Kasumi-1 (cell line): Measurements from ENCODE around the gene ACTN1.

Experiments
- DNase-seq, 2 experiments: peaks; one replicate each; lab custom pipeline; 2025; lab: John Stamatoyannopoulos, UW

The ACTN1 gene

DNA sequence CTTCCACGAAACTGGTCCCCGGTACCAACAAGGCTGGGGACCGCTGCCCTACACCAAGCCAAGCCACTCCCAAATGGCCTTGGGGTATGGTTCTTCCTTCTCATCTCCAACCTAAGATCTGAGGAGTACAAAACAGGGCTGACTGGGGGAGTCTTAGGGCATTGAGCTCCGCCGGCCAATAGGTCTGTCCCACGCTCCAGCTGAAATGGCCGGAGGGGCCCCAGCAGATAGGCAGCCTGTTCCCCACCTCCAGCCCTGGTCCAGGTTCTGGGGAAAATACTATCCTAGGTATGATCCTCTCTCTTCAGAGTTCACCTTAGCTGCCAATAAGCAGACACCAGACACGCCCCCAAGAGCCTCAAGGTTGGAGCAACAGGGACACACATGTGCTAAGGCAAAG lies 90.2 kb downstream of the ACTN1 start:
- no peak for DNase-seq

DNA sequence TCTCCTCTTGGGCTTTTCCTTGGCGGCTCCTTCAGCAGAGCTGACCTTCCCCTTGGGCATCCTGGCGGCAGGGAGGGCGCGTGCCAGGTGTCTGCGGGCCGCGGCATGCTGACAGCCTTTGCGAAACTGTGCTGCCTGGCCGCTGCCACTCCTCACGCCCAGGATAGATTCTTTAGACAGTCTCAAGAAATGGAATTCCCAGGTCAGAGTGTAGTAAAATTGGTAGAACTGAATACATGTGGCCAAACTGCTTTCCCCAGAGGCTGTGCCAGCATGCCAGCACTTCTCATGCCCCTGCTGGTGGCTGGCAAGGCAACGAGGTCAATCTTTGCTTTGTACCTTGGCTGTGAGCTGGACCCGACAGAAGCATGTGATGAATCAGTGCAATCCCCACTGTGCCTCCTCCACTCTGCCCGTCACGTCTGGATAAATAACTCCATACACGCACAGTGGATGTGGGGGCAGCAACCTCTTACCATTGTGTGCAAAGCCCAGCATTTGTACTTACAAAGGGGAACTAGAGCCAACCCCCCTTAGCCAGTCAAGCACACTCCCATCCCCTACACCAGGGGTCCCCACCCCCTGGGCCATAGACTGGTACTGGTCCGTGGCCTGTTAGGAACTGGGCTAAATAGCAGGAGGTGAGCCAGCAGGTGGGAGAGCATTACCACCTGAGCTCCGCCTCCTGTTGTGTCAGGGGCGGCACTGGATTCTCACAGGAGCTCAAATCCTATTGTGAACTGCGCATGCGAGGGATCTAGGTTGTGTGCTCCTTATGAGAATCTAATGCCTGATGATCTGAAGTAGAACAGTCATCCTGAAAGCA lies 90.9 kb downstream of the ACTN1 start:
- DNase-seq, result no peak

DNA sequence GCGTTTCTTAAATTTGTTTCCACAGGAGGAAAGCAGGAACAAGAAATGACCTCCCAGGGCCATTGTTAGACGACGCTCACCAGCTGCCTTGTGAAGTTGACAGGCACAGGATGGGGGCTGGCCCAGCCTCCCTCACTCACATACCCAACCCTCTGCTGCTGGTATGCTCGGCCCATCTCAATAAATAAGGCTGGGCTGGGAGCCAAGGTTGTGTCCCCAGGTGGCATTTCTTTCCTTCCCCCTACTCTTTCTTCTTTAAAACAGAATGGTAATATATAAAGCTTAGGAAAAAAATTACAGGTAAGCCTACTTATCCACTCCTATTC lies 93.0 kb downstream of the ACTN1 start:
- no peak for DNase-seq

DNA sequence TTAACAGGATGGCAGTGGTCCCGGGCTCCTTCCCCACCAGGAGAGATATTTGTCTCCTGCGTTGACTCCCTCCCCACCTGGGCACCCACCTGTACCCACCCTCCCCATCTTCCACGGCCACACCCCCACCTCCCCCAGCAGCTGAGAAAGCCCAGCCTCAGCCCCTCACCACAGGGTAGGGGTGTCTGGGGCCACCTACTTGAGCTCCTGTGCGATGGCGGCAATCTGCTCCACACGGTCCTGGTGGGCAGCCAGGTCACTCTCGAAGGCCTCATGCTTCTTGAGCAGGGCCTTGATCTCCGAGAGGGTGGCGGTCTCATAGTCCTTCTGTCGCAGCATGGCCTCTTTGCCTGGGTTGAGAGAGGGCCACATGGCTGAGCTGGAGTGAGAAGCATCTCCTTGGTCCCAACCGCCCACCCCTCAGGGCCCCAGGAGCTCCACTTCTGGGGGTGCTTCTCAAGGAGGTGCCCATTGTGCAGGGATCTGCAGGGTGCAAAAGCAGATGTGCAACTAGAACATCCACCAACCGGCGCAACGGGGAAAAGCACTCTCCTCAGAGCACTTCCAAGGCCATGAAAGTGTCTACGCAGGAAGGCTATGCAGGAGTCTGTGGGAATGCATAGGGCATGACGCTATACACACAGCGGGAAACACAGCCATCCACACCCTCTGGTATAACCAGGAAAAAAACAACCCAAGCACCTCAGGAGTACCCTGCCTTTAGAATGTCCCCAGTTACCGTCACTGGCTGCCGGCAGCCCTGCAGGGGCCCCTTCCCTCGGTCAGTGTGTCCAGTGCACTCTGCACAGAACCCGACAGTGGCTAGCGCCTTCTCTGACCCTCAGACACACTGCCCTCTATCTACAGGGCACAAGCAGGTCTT lies 93.6 kb downstream of the ACTN1 start:
- DNase-seq, result no peak

GRCh38 chr14:68884031-68885030 lies 94.8 kb downstream of the ACTN1 start:
- no peak for DNase-seq

DNA sequence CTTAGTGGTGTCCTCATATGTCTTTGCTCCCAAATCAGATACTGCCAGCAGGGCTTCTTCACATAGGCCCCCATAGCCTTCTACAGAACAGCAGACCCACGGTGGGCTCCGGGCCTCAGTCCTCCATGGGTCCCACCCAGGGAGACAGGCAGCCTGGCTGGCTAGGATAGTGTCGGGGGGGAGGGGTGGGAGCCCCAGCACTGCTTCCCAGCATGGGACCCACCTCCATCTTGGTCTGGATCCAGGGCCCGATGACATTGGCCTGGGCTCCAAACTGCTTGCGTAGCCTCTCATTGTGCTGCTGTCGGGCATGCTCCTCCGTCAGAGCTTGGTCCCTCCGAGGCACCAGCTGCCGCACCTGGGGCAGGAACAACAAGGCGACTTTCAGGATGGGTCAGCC lies 96.9 kb downstream of the ACTN1 start:
- DNase-seq, result no peak

GRCh38 chr14:68881396-68881795 lies 97.7 kb downstream of the ACTN1 start:
- no peak for DNase-seq

DNA sequence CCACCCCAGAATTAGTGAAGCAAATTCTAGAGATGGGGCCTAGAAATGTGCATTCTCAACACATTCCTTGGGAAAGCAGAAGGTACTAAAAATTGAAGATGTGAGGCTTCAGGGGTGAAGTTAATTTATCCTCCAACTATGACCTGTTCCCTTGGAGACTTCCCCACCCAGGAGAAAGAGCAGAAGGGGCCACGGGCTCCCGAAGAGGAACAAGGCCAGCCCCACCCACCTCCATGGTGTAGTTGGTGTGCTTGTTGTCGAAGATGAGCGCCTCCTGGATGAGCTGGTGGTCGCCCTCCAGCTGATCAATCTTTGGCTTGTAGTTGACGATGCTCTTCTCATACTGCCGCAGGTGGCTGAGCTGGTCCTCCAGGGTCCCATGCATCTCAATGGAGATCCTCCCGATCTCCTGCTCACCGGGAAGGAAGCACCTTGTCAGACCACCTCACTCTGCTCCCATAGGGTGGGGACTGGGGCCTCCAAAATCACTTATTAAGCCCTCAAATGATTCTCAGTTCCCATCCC lies 98.5 kb downstream of the ACTN1 start:
- no peak for DNase-seq

- no peak for DNase-seq
These were observed 99.1 kb downstream of the ACTN1 start for GRCh38 chr14:68879841-68880575.

DNA sequence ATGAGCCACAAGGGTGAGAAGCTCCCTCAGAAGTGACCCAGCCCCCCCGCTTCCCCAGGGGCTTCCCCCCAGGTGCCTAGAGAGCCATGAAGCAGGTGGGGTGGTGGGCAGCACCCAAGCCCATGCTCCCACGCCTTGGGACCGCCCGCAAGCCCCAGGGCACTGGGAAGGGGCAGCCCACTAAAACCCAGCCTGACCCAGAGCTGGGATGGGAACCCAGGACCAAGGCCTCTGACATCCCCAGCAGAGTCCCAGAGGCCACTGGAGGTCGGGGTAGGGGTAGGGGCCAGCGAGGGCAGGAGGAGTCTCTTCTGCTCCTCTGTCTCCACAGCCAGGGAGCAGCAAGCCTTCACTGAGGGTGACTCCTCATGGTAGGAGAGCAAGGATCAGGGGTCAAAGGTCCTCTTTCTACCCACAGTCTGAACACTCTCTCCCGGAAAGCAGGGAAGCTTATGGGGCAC lies 99.8 kb downstream of the ACTN1 start:
- no peak for DNase-seq

DNA sequence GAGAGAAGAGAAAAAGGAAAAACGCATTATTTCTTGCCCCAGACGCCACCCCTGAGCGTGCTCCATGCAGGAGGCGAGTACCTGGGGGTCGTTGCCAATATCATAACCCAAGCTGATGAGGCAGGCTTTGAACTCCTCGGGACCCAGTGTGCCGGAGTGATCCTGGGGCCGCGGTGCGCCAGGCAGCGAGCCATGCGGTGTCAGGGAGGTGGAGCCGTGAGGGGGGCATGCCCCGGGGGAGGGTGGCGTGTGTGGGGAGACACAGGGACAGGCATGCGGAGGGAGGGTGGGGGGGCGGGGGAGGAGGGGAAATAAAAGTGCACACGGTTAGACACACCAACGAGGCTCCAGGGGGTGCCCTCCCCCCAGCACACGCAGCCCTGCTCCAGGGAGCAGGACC lies 100.2 kb downstream of the ACTN1 start:
- no peak for DNase-seq

GRCh38 chr14:68877993-68878575 lies 101.0 kb downstream of the ACTN1 start:
- no peak for DNase-seq

DNA sequence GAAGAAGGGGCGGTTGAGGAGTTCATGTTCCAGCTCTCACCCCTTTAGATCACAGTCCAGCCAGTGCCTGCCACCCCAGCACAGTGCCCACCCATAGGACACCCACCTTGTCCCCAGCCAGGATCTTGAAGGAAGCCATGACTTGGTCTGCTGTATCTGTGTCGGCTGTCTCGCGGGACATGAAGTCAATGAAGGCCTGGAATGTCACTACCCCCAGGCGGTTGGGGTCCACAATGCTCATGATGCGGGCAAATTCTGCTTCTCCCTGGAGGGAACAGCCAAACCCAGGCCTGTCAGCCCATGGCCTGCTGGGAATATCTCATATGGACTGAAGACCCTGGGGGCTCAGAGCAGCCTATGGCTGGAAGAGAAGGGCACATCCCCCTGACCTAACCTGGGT lies 102.1 kb downstream of the ACTN1 start:
- no peak for DNase-seq

DNA sequence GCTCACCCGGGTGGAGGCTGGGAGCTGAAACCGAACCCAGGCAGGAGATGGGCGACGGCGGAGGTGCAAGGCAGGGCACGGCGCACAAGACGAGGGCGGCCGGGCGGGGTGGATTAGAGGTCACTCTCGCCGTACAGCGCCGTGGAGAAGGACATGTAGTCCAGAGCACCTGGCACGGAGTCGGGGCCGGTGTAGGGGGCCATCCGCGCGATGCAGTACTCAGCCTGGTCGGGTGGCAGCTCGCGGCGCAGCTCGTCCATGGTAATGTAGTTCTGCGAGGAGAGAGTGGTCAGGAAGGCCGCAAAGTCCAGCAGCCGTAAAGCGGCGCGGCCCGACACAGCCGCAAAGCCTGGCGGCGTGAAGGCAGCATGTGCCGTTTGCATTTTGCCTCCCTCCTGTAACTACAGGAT lies 104.4 kb downstream of the ACTN1 start:
- no peak for DNase-seq

- no peak for DNase-seq
These were observed 105.7 kb downstream of the ACTN1 start for GRCh38 chr14:68873376-68873775.

DNA sequence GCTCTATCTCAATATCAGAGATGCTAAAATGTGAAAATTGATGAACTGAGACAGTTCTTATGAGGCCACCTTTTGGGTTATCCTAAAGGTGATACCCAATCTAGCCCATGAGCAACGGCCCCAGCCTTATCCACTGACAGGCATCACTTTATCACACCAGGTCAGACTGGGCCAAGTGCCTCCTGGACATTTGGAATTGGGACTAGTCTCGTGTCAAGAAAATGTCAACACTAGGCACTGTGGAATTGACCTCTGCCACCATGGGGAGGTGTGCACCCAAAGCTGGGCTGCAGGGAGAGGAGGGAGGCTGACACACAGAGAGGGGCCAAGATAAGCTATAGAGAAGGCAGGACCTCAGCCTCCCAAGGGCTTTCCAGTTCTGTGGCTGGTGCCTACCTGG lies 107.7 kb downstream of the ACTN1 start:
- no peak for DNase-seq

- DNase-seq, result no peak
These were observed 112.0 kb downstream of the ACTN1 start for GRCh38 chr14:68866991-68867533.

GRCh38 chr14:68865542-68865941 lies 113.6 kb downstream of the ACTN1 start:
- no peak for DNase-seq

DNA sequence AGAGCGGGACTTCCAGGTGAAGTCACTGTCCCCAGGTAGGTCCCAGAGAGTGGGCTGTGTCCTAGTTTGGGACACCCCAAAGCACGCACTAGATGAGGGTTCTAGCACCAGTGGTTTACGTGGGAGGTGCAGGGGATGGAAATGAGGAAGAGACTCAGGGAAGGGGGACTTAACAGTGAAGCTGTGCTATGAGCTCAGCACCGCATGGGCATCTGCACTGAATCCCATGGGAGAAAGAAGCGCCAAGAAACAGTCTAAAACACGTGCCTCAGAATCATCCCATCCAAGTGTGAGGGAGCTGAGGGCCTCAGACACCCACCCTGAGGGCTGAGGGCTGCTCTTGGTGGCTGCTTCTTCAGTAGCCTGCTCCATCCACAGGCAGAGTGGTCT lies 114.7 kb downstream of the ACTN1 start:
- peak; percentile 33 to 37 for DNase-seq

DNA sequence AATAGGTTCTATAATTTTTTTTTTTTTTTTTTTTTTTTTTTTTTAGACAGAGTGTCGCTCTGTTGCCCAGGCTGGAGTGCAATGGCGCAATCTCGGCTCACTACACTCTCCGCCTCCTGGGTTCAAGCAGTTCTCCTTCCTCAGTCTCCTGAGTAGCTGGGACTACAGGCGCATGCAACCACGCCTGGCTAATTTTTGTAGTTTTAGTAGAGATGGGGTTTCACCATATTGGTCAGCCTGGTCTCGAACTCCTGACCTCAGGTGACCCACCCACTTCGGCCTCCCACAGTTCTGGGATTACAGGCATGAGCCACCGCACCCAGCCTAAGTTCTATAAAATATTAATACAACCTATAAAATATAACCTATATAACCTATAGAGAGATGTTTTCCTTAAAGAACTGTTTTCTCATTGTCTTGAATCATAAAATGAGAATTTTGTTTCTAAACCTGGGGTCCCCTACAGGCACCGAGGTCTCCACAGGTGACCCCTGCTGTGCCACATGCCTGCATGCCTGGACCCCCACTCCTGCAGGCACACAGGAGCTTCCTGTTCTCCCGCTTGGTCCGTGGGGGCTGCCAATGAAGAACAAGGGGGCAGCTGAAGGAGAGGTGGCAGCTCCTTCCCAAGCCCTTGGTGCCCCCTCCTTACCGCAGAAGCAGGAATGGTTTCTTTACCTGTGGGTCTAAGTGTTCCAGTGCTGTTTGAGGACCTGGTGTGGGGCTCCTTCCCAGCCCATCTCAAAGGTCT lies 115.3 kb downstream of the ACTN1 start:
- DNase-seq, result no peak
